Pancreas (tissue), 10 donors: ENCODE results near the gene NCDN. TPM values are rescaled to one million over a fixed set of nuclear protein-coding genes. Genes with fewer than 3 reads are reported as not detected.

ENCODE experiments used
- ATAC-seq, 4 donors: fragments of 200-7000 bp; cut with Tn5 transposase; one replicate each; pipeline versions ENCODE4 v1.8.0 to v1.9.1; 2020; ENCODE audit warnings: mild to moderate bottlenecking in 4 of 4, moderate library complexity in 4 of 4
- DNase-seq, 6 donors: peaks; one replicate each; pipeline ENCODE4 v3.0.0-alpha.2; 2020
- FAIRE-seq: peaks from 2 replicates; lab custom pipeline; 2012; peaks lifted over from hg19 to GRCh38; lab: Jason Lieb, UNC
- H3K27ac ChIP-seq, 4 donors: fragments of 200-600 bp; sonication (generic); 1 replicate in 3 of 4; 2 replicates in 1 of 4; pipeline versions ENCODE4 v1.5.0 to v1.8.0; 2020
- H3K27me3 ChIP-seq, 4 donors: fragments of 200-600 bp; one replicate each; pipeline ENCODE4 v1.8.0; 2021
- H3K36me3 ChIP-seq, 3 donors: fragments of 200-600 bp; sonication (generic) in 1 of 3; one replicate each; pipeline versions ENCODE4 v1.5.0 to v1.8.0; 2020 to 2021
- H3K4me1 ChIP-seq, 3 donors: fragments of 200-600 bp; one replicate each; pipeline ENCODE4 v1.8.0; 2021
- H3K4me3 ChIP-seq, 4 donors: fragments of 200-600 bp; sonication (generic) in 2 of 4; one replicate each; pipeline versions ENCODE4 v1.5.0 to v1.8.0; 2020 to 2021
- H3K9me3 ChIP-seq, 4 donors: fragments of 200-600 bp; one replicate each; pipeline ENCODE4 v1.8.0; 2021
- WGBS, 2 donors: extraction: QIAGEN DNeasy Blood & Tissue Kit; methylation state at CpG; one replicate each; pipeline ENCODE4 v1.1.7; 2013; 5-methylcytosine and 5-hydroxymethylcytosine counted together
- intact Hi-C, 3 donors: fragments of 100-400 bp; cut with DNase I; formaldehyde crosslinking; loops; one replicate each; pipeline versions ENCODE4 v1.11.1 to v1.14.2; 2022
- polyA plus RNA-seq, 2 donors: library from polyadenylated mRNA; stranded (reverse); fragments of 200-250 nt; gene quantifications; one replicate each; pipeline ENCODE4 v1.2.3, GENCODE V29; 2013
- total RNA-seq, 6 donors: library from RNA; stranded (reverse); fragmentation: NEBNext Ultra II Directional in 4 of 6; extraction: Animal tissue kit (Norgen Biotek cat#: 25700) in 4 of 6; gene quantifications; one replicate each; pipeline versions ENCODE4 v1.2.1 to v1.2.4, GENCODE V29; 2021 to 2023
- TF ChIP-seq, protein P1 (sequence below), 4 donors: fragments of 200-600 bp; sonication (generic) in 3 of 4; IDR thresholded peaks; one replicate each; pipeline versions ENCODE4 v1.5.0 to v1.8.0; 2021; ENCODE audit warnings: antibody characterized with exemption in 4 of 4
- donor health status: healthy with polysubstance abuse.
- donor health status: DM: no; HTN: no; CAD: no; lungs with moderate emphysema.
- donor health status: DM: no; HTN: no; CAD: no.
- donor health status: control.
- donor health status: control.
- donor health status: Bipolar disorder and iron deficiency.
- donor health status: DM: yes; HTN: yes; CAD: no.
- donor health status: DM: no; HTN: no; CAD: no.
- donor health status: DM: no; HTN: no; CAD: no.
- donor health status: DM: yes; HTN: yes; CAD: no.

Gene NCDN
- total and polyA plus RNA-seq, 8 donors = 4.4 to 12.8 (median 7.2) TPM

DNA sequence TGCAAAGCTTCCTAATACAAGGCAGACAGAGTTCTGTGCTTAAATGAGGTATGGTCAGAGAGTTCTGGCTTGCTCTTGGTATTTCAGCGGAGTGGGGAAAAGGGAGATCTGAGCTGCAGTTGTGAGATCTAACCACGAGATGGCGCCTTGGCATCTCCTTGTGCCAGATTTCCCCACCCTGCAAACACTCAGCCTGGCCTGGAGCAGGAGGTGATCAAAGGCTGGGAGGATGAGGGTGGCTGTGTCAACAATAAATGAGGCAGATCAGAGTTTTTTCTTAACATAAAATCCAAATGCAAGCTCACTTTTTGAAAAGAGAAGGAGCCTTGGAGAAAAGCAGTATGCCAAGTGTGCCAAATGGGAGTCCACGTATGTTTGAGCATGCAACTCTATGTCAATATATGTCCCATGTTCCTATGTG, 11.4 kb downstream of the NCDN start:
- Histone ChIP-seq H3K36me3 (no peaks in the 10 kb centered on the region), H3K4me1 (no peaks in the 10 kb centered on the region), H3K27ac (no peak overlapping the region), H3K4me3 (no peak overlapping the region), H3K9me3 (no peaks in the 10 kb centered on the region), H3K27me3 (no peaks in the 10 kb centered on the region)
- intact Hi-C loops = loop anchor here in 2 of 3 donors (5.0 kb wide), 2 partner anchors 148 to 203 kb away; partner anchors contain the start of gene C1orf216 (in 2 of the 2)
- 17 to 27% methylated on average over 4 of the region's 4 CpGs for WGBS, 2 donors
- TF ChIP-seq, protein P1, sequence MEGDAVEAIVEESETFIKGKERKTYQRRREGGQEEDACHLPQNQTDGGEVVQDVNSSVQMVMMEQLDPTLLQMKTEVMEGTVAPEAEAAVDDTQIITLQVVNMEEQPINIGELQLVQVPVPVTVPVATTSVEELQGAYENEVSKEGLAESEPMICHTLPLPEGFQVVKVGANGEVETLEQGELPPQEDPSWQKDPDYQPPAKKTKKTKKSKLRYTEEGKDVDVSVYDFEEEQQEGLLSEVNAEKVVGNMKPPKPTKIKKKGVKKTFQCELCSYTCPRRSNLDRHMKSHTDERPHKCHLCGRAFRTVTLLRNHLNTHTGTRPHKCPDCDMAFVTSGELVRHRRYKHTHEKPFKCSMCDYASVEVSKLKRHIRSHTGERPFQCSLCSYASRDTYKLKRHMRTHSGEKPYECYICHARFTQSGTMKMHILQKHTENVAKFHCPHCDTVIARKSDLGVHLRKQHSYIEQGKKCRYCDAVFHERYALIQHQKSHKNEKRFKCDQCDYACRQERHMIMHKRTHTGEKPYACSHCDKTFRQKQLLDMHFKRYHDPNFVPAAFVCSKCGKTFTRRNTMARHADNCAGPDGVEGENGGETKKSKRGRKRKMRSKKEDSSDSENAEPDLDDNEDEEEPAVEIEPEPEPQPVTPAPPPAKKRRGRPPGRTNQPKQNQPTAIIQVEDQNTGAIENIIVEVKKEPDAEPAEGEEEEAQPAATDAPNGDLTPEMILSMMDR (IDR thresholded peaks at IDR 0.05) = peak; percentile 63 to 79 (median 71)
- no peak for FAIRE-seq
- ATAC-seq = peak; percentile 62 to 87 (median 80)
- DNase-seq = peak in 5 of 6 donors; percentile 43 to 79 (median 68)

DNA sequence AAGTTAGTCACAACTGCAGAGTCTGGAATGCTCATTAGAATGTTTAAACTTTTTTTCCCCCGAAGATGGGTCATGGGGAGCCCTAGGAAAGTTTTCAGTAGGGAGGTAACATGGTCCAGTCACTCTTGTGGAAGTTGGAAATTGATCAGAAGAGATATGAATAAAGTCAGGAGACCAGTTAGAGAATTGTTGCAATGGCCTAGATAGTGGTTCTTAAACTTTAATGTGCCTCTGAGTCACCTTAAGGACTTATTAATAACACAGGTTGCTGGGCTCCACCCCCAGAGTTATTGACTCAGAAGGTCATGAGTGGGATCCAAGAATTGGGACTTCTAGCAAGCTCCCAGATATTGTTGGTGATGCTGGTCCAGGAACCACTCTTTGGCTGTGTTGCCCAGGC, 12.3 kb downstream of the NCDN start:
- no peaks in the 10 kb centered on the region for H3K9me3 ChIP-seq
- WGBS, 2 donors = 70 to 73% methylated on average over 1 of the region's 1 CpG
- FAIRE-seq = no peak
- H3K36me3 ChIP-seq = no peaks in the 10 kb centered on the region
- H3K27ac ChIP-seq = no peak overlapping the region
- no peak for ATAC-seq
- intact Hi-C loops = loop anchor here (5.0 to 10.0 kb wide), 3 partner anchors 147 to 202 kb away; partner anchors contain the start of gene C1orf216 (in 2 of the 3)
- no peak overlapping the region for H3K4me3 ChIP-seq
- no peaks in the 10 kb centered on the region for H3K27me3 ChIP-seq
- DNase-seq = no peak
- no peaks in the 10 kb centered on the region for H3K4me1 ChIP-seq
- TF ChIP-seq, protein P1 (IDR thresholded peaks at IDR 0.05) = no peak

DNA sequence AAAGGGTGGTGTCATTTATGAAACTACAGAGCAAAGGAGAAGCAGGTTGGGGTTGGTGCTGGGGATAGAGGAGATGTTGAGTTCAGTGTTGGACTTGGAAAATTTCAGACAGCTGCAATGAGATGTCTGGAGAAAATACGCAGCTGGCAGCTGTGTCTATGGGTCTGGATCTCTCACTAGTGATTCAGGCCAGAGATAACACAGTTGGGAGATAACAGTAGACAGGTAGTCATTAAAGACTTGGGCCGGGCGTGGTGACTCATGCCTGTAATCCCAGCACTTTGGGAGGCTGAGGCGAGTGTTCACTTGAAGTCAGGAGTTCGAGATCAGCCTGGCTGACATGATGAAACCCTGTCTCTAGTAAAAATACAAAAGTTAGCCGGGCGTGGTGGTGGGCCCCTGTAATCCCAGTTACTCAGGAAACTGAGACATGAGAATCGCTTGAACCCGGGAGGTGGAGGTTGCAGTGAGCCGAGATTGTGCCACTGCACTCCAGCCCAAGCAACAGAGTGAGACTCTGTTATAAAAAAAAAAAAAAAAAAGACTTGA, 13.1 kb downstream of the NCDN start:
- no peak for FAIRE-seq
- H3K4me1 ChIP-seq = no peaks in the 10 kb centered on the region
- no peaks in the 10 kb centered on the region for H3K27me3 ChIP-seq
- H3K27ac ChIP-seq = no peak overlapping the region
- TF ChIP-seq, protein P1 (IDR thresholded peaks at IDR 0.05) = no peak
- H3K4me3 ChIP-seq = no peak overlapping the region
- no peaks in the 10 kb centered on the region for H3K36me3 ChIP-seq
- WGBS, 2 donors = 70 to 77% methylated on average over 10 of the region's 10 CpGs
- H3K9me3 ChIP-seq = no peaks in the 10 kb centered on the region
- no peak for ATAC-seq
- DNase-seq = no peak
- intact Hi-C loops = loop anchor here in 1 of 3 donors (10.0 kb wide), 1 partner anchor 154 kb away; no protein-coding TSS in a partner anchor

DNA sequence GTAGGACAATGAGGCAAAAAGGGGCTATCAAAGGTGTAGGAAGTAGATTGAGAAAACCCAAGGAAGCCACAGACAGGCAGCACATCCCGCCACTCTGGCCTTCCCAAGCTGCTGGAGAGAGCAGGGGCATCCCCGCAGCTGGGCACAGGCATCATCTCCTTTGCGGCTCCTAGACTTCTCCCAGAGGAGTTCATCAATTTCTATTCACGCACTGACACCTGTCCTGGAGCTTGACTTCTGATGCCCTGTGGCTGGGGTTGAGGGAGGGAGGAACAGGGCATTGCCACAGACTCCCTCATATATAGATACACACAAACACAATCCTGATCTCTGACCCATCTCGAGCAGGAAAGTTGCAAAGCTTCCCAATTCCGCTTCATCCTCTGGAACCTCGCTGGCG, 13.7 kb downstream of the NCDN start:
- intact Hi-C loops = loop anchor here in 1 of 3 donors (10.0 kb wide), 1 partner anchor 154 kb away; no protein-coding TSS in a partner anchor
- no peaks in the 10 kb centered on the region for H3K36me3 ChIP-seq
- no peaks in the 10 kb centered on the region for H3K4me1 ChIP-seq
- no peak overlapping the region for H3K4me3 ChIP-seq
- H3K27ac ChIP-seq = no peak overlapping the region
- WGBS, 2 donors = 86 to 92% methylated on average over 8 of the region's 8 CpGs
- ATAC-seq = no peak
- no peak for DNase-seq
- no peak for FAIRE-seq
- no peaks in the 10 kb centered on the region for H3K9me3 ChIP-seq
- TF ChIP-seq, protein P1 (IDR thresholded peaks at IDR 0.05) = no peak
- no peaks in the 10 kb centered on the region for H3K27me3 ChIP-seq

DNA sequence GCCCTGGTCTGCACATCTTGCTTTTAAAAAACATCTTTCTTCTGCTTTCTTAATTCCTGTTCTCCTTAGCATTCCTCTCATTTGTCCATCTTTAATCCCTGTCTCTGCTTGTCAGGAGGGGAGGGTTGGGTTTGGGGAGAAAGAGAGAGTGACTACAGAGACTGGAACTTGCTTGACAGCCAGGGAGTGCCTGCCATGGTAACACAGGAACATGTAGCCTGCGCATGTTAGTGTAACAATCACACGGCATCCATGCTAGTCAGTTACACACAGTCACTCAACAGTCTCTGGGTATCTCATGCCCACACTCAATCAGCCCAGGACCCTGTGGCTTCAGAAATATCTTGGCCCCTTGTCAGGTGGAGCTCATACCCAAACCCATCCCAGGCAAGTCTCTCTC, 14.7 kb downstream of the NCDN start:
- ATAC-seq (no peak), DNase-seq (no peak), FAIRE-seq (no peak)
- Histone ChIP-seq H3K27ac (no peak overlapping the region), H3K27me3 (no peaks in the 10 kb centered on the region), H3K4me3 (no peak overlapping the region), H3K36me3 (no peaks in the 10 kb centered on the region), H3K4me1 (no peaks in the 10 kb centered on the region), H3K9me3 (no peaks in the 10 kb centered on the region)
- intact Hi-C loops = loop anchor here in 1 of 3 donors (10.0 kb wide), 1 partner anchor 153 kb away; no protein-coding TSS in a partner anchor
- 85 to 89% methylated on average over 2 of the region's 2 CpGs for WGBS, 2 donors
- TF ChIP-seq, protein P1 (IDR thresholded peaks at IDR 0.05) = no peak
